HG03520 (cell line): Measurements from ENCODE around the gene GTPBP6.
"Not testable (repeated sequence)": the region's sequence is repeated elsewhere in the genome, so short reads cannot be mapped to it uniquely, and the experiment has no call there.

Experiments used
- ATAC-seq: cut with Tn5 transposase; IDR thresholded peaks from one replicate; pipeline ENCODE4 v1.9.1; 2021; ENCODE audit warnings: mild to moderate bottlenecking, moderate library complexity; ENCODE audit not compliant: unreplicated experiment

GTPBP6 gene

GRCh38 chrX:318068-318738 lies 393 bp downstream of the GTPBP6 start:
- ATAC-seq, result peak; percentile 58

- no peak for ATAC-seq
Measured at GRCh38 chrX:317424-318067, 1.1 kb downstream of the GTPBP6 start.

GRCh38 chrX:316351-317325 lies 2.0 kb downstream of the GTPBP6 start:
- ATAC-seq, result no peak

GRCh38 chrX:314781-315595 lies 3.6 kb downstream of the GTPBP6 start:
- no peak for ATAC-seq

GRCh38 chrX:314049-314448 lies 4.5 kb downstream of the GTPBP6 start:
- ATAC-seq, result no peak

GRCh38 chrX:313546-313945 lies 5.0 kb downstream of the GTPBP6 start:
- ATAC-seq, result no peak

GRCh38 chrX:312621-313331 lies 5.8 kb downstream of the GTPBP6 start:
- no peak for ATAC-seq

- no peak for ATAC-seq
Measured at GRCh38 chrX:311156-312129, 7.2 kb downstream of the GTPBP6 start.

GRCh38 chrX:310621-311155 lies 7.9 kb downstream of the GTPBP6 start:
- ATAC-seq, result no peak

- no peak for ATAC-seq
Measured at GRCh38 chrX:308821-309520, 9.6 kb downstream of the GTPBP6 start.

- no peak for ATAC-seq
Measured at GRCh38 chrX:307261-308111, 11.1 kb downstream of the GTPBP6 start.

GRCh38 chrX:306614-307251 lies 11.9 kb downstream of the GTPBP6 start:
- ATAC-seq, result not testable (repeated sequence)

- ATAC-seq, result not testable (repeated sequence)
Measured at GRCh38 chrX:305781-306613, 12.6 kb downstream of the GTPBP6 start.

- ATAC-seq, result no peak
Measured at GRCh38 chrX:302975-303374, 15.6 kb downstream of the GTPBP6 start.

GRCh38 chrX:300334-300733 lies 18.3 kb downstream of the GTPBP6 start:
- no peak for ATAC-seq

- no peak for ATAC-seq
Measured at GRCh38 chrX:298993-299392, 19.6 kb downstream of the GTPBP6 start.
